Renal cortex interstitium (tissue), 11 donors: Measurements from ENCODE around the gene NR1H4. TPM values are rescaled to one million over a fixed set of nuclear protein-coding genes. Genes with fewer than 3 reads are reported as not detected.
"Not testable (repeated sequence)": the region's sequence is repeated elsewhere in the genome, so short reads cannot be mapped to it uniquely, and the experiment has no call there.

Source experiments
- DNase-seq, 11 donors: peaks; one replicate each; pipeline ENCODE4 v3.0.0-alpha.2; 2013; ENCODE audit warnings: low read depth in 9 of 11, low spot score in 4 of 11; ENCODE audit errors: extremely low read depth in 1 of 11
- polyA plus RNA-seq, 3 donors: library from polyadenylated mRNA; unstranded; fragments of 120-200 nt; gene quantifications; one replicate each; pipeline ENCODE4 v1.2.1, GENCODE V29; 2013; ENCODE audit not compliant: insufficient read length in 3 of 3

Gene NR1H4
- polyA plus RNA-seq, 3 donors = 11.9 to 15.8 (median 15.5) TPM

DNA sequence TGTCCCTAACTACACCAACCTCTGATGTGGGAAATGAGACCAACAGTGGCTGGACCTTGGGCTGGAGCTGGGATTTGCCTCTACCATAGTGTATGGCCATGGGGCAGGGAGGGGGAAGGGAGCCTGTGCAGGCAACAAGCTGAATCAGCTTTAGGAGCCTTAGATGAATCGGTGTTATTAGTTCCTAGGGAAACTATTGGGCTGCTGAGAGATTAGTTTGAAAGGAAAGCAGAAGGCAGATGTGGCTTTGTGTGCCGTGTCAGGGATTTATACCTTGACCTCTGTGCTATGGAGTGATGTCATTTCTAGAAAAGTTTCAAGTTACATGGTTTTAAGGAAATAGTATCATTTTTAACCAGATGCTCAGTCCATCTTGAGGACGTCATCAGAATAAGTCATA is 80.3 kb downstream of the NR1H4 start:
- no peak for DNase-seq

DNA sequence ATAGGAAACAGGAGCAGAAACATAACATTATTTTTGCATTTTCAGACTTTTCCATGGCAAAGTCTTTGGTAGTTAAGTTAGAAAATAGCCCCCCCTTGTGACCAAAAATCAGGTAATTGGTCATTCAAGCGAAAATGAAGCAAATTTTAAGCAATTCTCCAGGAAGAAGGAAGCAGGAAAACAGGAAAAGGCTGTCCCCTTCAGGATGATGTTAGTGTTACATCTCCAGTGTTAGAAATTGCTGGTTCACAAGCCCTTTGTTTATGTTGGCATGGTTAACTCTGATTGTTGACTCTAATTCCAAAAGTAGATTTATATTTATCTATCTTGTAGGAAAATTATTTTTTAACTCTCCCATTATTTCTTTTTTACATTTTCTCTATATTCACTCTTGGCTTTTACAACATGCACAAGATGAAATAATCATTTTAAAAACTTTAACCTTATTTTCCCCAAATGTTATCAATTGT is 81.0 kb downstream of the NR1H4 start:
- peak; percentile 59 to 88 (median 76) for DNase-seq

DNA sequence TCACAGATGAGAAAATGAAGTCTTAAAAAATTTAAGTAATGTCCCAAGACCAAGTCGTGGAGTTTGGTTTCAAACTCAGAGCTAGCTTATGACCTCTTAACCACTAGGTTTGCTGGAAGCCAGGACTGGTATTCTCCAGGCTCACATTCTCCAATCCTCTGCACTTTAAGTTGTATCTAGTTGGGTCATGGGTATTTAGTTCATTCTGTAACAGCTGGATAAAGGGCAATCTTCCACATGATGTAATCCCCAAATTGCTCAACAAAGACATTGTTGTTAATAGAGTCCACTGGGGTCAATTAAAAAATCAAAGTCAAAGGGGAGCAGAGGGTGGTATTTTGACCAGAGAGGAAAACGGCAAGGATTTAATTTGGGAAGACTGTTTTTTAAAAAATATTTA is 82.1 kb downstream of the NR1H4 start:
- DNase-seq = no peak

- DNase-seq = no peak
Observed at GRCh38 chr12:100557357-100557756, 83.7 kb downstream of the NR1H4 start.

- not testable (repeated sequence) for DNase-seq
Observed at GRCh38 chr12:100559261-100559660, 85.6 kb downstream of the NR1H4 start.

DNA sequence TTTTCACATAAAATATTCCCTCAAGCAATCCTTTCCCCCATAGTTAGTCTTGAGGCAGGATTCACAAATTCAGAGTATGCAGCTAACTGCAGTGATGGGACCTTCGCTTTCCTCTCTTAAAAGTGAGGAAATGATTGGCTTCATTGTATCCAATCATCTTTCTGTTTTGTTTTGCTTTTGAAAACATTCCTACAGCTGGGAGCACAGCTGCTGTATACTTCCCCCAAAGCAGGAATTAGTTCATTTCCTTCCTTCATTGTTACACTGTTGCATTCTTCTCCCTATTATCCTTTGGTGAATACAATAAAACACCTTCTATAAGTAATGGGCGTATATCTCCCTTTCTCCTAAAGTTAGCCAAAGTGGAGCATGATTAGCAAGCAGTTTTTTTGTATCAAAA is 90.4 kb downstream of the NR1H4 start:
- no peak for DNase-seq

DNA sequence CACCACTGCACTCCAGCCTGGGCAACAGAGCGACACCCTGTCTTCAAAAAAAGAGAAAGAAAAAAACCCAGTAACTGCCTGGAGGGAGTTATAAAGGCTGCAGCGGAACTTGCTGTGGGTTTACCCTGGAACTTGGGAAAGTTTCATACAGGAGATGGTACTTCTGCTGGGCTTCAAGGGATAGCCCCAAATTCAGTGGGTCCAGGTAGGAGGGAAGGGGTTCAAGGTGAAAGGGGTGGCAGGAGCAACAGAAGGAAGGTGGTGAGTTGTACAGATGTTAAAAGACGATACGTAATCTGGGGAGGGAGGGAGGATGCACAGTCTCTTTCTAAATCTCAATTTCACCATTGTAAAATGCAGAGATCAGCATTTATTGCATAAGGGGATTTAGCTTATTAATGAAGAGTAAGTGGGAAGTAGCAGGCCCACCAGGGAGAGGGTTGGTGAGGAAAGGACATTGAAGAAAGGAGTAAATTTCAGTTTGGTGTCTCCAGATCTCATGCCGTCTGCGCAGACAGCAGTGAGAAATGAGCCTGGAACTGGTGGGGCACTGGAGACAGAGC is 91.3 kb downstream of the NR1H4 start:
- no peak for DNase-seq

DNA sequence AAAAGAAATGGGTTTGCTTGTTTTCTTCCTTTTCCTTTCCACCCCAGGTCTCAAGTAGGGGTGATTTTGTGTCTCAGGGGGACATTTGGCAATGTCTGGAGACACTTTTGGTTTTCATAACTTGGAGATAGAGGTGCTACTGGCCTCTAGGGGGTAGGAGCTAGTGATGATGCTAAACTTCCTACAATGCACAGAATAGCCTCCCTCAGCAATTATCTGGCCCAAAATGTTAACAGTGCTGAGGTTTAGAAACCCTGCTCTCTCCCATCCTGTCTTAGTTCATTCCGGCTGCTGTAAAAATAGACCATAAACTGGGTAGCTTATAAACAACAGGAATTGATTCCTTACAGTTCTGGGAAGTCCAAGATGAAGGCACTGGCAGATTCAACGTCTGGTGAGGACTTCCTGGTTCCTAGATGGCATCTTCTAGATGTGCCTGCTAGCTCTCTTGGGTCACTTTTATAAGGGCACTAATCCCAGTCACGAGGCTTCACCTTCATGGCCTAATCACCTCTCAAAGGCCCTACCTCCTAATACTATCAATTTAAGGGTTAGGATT is 92.4 kb downstream of the NR1H4 start:
- DNase-seq = no peak

DNA sequence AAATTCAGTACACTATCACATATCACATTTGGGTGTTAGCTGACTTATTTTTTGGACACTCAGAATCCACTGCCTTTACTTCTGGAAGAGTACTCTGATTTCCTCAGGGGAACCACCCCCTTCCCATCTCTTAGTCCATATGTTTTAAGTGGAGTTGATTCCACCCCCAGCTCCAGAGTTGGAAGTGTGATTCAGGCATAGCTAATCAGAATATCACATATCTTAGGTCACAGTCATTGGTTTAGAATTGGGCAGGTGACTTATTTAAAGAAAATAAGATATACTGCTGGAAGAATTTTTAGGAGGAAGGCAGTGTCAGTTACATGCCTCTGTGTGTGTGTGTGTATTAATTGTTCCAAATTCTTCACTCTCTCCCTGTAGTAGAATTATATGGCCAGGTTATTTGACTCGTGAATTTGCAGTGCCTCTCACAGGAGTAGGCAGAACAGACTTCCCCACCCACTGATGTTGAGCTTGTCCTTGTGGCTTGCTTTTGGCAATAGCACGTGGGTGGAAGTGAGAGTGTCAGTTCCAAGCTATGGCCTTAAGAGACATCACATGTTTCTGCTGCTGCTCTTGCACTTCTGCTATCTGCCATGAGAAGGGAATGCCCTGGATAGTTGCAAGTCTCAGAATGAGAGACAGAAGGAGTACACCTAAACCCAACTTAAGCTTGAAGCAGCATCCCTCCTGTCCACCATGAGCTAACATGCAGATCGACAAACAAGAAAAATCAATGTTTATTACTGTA is 93.4 kb downstream of the NR1H4 start:
- DNase-seq = no peak

- DNase-seq = no peak
Observed at GRCh38 chr12:100567945-100568344, 94.3 kb downstream of the NR1H4 start.

DNA sequence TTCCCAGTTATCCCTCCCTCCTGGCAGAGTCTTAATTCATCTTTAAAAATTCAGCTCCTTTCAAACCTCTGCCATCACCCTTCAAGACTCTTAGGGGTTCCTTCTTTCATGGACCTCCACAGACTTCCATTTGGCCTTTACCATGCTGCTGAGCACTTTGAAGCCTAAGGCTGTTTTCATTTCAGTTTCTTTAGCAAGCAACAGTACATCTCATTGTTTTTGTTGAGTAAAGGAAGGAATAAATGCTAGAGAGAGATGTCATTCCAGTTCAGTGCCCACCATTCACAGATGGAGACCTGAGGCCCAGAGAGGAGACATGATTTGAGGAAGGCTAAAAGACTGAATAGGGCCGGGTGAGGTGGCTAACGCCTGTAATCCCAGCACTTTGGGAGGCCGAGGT is 98.5 kb downstream of the NR1H4 start:
- DNase-seq = no peak

- DNase-seq = peak; percentile 71 to 87 (median 79)
Observed at GRCh38 chr12:100573292-100574186, 99.9 kb downstream of the NR1H4 start, which contains the start of gene GAS2L3. GAS2L3 (plus strand) TSS chr12:100573684; CDS start chr12:100594905, 21,221 bp downstream.

- peak in 4 of 11 donors; percentile 9 to 10 (median 10) for DNase-seq
Observed at GRCh38 chr12:100574187-100575074, 100.8 kb downstream of the NR1H4 start.

- no peak for DNase-seq
Observed at GRCh38 chr12:100576331-100577036, 102.8 kb downstream of the NR1H4 start.

- no peak for DNase-seq
Observed at GRCh38 chr12:100578923-100579322, 105.3 kb downstream of the NR1H4 start.

DNA sequence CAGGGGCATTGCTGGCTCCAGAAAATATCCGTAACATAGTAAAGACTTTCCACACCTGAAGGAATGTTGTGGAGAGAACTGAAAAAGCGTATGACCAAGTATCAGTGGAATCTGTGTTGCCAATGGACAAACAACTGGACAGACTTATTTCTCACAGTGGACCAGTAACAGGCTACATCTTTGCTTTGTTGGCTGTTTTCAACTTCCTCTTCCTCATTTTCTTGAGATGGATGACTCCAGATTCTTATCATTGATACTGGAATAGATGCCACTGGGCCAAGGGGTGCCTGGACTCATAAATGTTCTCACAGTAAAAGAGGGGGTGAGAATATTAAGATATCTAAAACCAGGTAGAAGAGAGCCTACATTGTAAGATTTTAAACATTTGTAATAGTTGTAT is 106.2 kb downstream of the NR1H4 start:
- no peak for DNase-seq

- DNase-seq = no peak
Observed at GRCh38 chr12:100584256-100584655, 110.6 kb downstream of the NR1H4 start.

DNA sequence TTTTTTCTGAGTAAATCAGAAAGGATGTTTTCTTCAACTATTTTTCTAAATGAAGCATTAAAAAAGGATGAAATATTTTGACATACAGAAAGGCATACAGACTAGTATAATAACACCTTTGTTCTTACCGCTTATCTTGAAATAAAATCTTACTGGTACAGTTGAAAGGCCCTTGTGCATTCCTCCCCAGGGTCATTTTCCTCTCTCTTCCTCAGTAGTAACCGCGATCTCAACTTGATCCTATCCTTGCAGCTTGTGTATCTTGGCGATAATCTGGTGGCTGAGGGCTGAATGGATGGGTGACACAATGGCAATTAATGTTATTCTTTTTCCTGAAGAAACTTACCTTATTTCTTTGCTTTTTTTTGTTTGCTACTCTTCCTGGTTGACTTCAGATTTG is 118.3 kb downstream of the NR1H4 start:
- no peak for DNase-seq
